Epithelial cell of proximal tubule (primary cell): ENCODE data around the gene ADAMTS12. TPM values are rescaled to one million over a fixed set of nuclear protein-coding genes. Genes with fewer than 3 reads are reported as not detected.

Experiments used
- DNase-seq: peaks from one replicate; pipeline ENCODE4 v3.0.0-alpha.2; 2011; ENCODE audit warnings: low read depth
- H3K4me3 ChIP-seq: 2 replicates; pipeline ENCODE4 v1.5.1; 2011; ENCODE audit warnings: low read depth, mild to moderate bottlenecking, low read length
- total RNA-seq: library from RNA; depleted of rRNA; stranded (reverse); fragments of >200 nt; gene quantifications from 2 replicates; pipeline ENCODE4 v1.2.3, GENCODE V29; 2015
- TF ChIP-seq, protein P1 (sequence below): conservative IDR thresholded peaks from 2 replicates; pipeline ENCODE4 v1.5.1; 2012; ENCODE audit warnings: low read depth, mild to moderate bottlenecking, low read length

Gene ADAMTS12
- total RNA-seq, 1 donor from 2014 or later = 2.1 TPM

DNA sequence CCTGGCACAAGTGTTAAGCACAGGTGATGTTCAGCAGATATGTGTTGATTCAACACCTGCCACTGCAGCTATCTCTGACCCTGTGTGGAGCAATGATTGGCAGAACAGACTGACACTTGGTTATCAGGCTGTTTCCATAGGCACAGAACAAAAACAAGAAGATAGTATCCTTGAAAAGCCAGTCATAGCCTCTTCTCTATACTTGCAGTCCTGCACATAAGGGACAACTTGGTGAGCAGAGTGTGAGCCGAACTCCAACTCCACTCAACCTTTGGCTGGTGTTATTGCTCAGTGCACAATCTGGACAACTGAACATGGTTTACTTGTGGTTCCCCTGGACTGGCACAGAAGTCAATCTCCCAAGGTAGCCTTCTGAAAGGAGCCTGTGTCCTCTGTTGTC lies 99.2 kb downstream of the ADAMTS12 start:
- no peak for DNase-seq
- TF ChIP-seq, protein P1, sequence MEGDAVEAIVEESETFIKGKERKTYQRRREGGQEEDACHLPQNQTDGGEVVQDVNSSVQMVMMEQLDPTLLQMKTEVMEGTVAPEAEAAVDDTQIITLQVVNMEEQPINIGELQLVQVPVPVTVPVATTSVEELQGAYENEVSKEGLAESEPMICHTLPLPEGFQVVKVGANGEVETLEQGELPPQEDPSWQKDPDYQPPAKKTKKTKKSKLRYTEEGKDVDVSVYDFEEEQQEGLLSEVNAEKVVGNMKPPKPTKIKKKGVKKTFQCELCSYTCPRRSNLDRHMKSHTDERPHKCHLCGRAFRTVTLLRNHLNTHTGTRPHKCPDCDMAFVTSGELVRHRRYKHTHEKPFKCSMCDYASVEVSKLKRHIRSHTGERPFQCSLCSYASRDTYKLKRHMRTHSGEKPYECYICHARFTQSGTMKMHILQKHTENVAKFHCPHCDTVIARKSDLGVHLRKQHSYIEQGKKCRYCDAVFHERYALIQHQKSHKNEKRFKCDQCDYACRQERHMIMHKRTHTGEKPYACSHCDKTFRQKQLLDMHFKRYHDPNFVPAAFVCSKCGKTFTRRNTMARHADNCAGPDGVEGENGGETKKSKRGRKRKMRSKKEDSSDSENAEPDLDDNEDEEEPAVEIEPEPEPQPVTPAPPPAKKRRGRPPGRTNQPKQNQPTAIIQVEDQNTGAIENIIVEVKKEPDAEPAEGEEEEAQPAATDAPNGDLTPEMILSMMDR = no peak
- H3K4me3 ChIP-seq = no peak overlapping the region

DNA sequence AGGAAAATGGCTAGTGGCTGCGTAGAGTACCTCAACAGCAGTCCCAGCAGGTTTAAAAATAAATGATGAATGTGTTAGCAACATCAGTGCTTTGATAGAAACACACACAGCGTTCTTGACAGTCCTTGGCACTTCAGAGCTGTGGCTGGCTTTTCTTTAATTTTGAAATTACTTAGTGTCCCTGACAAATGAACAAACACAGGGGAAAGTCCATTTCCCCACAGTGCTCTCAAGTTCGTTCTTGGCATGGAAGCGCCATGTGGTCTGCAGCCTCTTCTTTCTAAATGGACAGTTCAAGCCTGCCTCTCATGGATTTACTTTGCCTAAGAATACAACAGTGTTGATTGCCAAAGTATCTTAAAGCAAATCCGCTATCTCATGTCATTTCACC lies 102.2 kb downstream of the ADAMTS12 start:
- DNase-seq = no peak
- TF ChIP-seq, protein P1 = no peak

DNA sequence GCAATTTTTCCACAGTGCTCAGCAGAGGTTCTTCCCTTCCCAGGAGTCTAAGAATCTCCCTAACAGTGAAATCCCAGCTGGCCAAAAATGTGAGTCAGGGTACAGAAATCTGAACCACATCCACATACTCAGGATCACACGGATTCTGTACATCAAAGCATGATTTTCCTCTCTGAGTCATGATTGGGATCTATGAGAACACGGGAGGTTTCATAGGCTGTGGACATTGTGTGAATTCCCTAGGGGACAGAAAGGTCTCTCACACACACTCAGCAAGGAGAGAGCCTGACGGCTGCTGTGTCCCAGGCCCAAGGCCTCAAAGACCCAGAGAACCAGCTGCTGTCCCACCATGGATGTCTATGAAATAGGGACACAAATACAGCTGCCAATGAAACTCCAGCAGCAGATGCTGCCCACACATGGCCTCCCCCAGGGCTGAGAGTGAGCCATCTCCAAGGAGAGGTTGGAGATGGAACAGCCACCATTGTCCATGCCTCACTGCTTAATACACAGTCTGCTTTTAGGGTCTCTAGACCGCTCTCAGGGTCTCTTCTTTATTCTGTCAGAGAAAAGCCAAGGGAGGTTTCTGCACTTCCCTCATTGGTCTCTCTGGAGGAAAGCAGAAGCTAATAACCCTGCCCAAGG lies 102.7 kb downstream of the ADAMTS12 start:
- TF ChIP-seq, protein P1 = no peak
- peak; percentile 83 for DNase-seq
- H3K4me3 ChIP-seq = no peak overlapping the region

More for the DNA sequence above, 102.2 kb downstream of the ADAMTS12 start:
- H3K4me3 ChIP-seq = no peak overlapping the region

DNA sequence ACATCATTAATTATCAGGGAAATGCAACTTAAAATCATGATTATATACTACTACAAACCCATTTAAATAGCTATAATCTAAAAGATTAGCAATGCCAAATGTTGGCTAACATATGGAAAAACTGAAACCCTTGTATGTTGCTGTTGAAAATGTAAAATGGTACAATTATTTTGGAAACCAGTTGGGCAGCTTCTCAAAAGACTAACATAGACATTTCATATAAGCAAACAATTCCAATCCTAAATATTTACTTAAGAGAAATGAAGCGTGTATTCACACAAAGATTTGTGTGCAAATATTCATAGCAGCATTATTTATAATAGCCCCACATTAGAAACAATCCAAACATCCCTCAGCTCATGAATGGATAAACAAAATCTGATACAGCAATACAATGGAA lies 106.2 kb downstream of the ADAMTS12 start:
- TF ChIP-seq, protein P1 = no peak
- no peak overlapping the region for H3K4me3 ChIP-seq
- no peak for DNase-seq

DNA sequence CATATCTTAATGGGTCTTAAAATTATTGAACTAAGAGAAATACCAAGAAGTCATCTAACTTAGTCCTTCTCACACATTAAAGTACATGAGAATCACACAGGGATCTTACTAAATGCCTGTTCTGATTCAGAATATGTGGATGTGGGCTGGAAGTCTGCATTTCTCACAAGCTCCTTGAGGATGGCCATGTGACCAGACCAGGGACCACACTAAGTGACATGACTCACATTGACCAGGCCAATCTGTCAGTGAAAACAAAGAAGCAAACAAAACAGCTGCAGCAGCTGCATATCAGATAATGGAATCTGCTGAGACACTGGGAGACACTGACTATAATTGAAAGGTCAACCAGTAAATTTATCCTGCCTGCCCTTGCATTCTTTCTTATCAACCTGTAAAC lies 110.5 kb downstream of the ADAMTS12 start:
- peak; percentile 57 for DNase-seq
- H3K4me3 ChIP-seq = no peak overlapping the region
- TF ChIP-seq, protein P1 = no peak

DNA sequence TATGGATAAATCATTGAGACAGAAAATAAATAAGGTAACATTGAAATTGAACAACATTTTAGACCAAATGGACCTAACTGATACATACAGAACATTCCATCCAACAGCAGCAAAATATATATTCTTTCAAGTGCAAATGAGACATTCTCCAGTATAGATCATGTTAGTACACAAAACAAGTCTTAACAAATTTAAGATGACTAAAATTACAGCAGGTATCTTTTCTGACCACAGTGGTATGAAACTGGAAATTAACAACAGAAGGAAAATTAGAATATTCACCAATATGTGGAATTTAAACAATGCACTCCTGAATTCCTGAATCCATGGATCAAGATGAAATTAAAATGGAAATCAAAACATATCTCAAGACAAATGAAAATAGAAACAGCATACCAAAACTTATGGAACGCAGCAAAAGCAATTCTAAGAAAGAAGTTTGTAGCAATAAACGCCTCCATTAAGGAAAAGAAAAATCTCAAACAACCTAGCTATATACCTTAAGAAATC lies 115.6 kb downstream of the ADAMTS12 start:
- H3K4me3 ChIP-seq = no peak overlapping the region
- no peak for DNase-seq
- TF ChIP-seq, protein P1 = no peak

DNA sequence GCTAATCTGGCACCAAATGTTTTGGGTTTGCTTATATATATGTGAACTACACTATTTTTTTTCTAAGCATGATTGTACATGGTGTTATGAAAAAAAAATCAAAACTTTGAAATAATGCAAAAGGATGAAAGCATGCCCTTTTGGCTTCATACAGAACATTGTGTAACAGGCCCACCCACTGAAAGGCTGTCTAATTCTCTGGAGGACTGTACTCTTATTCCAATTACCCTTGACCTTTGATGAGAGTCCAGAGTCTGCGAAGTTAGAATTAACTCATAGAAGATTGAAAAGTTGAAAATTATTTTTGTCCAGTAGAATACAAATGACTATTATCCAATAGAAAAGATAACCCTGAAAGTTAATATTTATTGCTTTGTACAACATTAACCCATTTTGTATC lies 117.4 kb downstream of the ADAMTS12 start:
- TF ChIP-seq, protein P1 = no peak
- no peak for DNase-seq
- H3K4me3 ChIP-seq = no peak overlapping the region
